Smooth muscle cell (in vitro differentiated cells): ENCODE data around the gene MRGPRG. TPM values are rescaled to one million over a fixed set of nuclear protein-coding genes. Genes with fewer than 3 reads are reported as not detected.

Experiments used
- DNase-seq: peaks from one replicate; lab custom pipeline; 2025; ENCODE audit not compliant: unreplicated experiment; lab: John Stamatoyannopoulos, UW
- H2AFZ ChIP-seq: fragments of 200-600 bp; sonication (generic); 2 replicates; pipeline ENCODE4 v1.6.0; 2016; ENCODE audit warnings: antibody characterized with exemption, low read depth, mild to moderate bottlenecking
- H3F3A ChIP-seq: fragments of 200-600 bp; sonication (generic); 2 replicates; pipeline ENCODE4 v1.6.0; 2017; ENCODE audit warnings: antibody characterized with exemption, low read depth
- H3K27ac ChIP-seq: fragments of 200-600 bp; sonication (generic); 2 replicates; pipeline ENCODE4 v1.5.1; 2016; ENCODE audit warnings: low read depth, mild to moderate bottlenecking
- H3K27me3 ChIP-seq: fragments of 200-600 bp; sonication (generic); 2 replicates; pipeline ENCODE4 v1.6.1; 2016; ENCODE audit warnings: low read depth, mild to moderate bottlenecking
- H3K36me3 ChIP-seq: fragments of 200-600 bp; sonication (generic); 2 replicates; pipeline ENCODE4 v1.5.1; 2016; ENCODE audit warnings: low read depth
- H3K4me1 ChIP-seq: fragments of 200-600 bp; sonication (generic); 2 replicates; pipeline ENCODE4 v1.5.1; 2016; ENCODE audit warnings: low read depth
- H3K4me2 ChIP-seq: fragments of 200-600 bp; sonication (generic); 2 replicates; pipeline ENCODE4 v1.6.0; 2016; ENCODE audit warnings: mild to moderate bottlenecking
- H3K4me3 ChIP-seq: fragments of 200-600 bp; sonication (generic); 2 replicates; pipeline ENCODE4 v1.5.1; 2016; ENCODE audit warnings: mild to moderate bottlenecking
- H3K79me2 ChIP-seq: fragments of 200-600 bp; sonication (generic); 2 replicates; pipeline ENCODE4 v1.6.0; 2016; ENCODE audit warnings: low read depth, mild to moderate bottlenecking
- H3K9ac ChIP-seq: fragments of 200-600 bp; sonication (generic); 2 replicates; pipeline ENCODE4 v1.6.0; 2016; ENCODE audit warnings: low read depth
- H3K9me3 ChIP-seq: fragments of 200-600 bp; sonication (generic); replicated peaks from 2 replicates; pipeline ENCODE4 v1.5.1; 2016; ENCODE audit warnings: low read depth
- H4K20me1 ChIP-seq: fragments of 200-600 bp; sonication (generic); 2 replicates; pipeline ENCODE4 v1.6.0; 2016; ENCODE audit warnings: low read depth
- WGBS: methylation state at CpG from one replicate; pipeline ENCODE4 v1.1.7; 2016; ENCODE audit warnings: low lambda C conversion rate; 5-methylcytosine and 5-hydroxymethylcytosine counted together
- polyA plus RNA-seq: library from polyadenylated mRNA; unstranded; fragments of >200 nt; fragmentation: Nextera tagmentation; extraction: Ambion mirVana; gene quantifications from 2 replicates; pipeline ENCODE4 v1.2.1, GENCODE V29; 2016
- total RNA-seq: library from RNA; depleted of rRNA; stranded (reverse); fragments of >200 nt; gene quantifications from 2 replicates; pipeline ENCODE4 v1.2.3, GENCODE V29; 2014
- TF ChIP-seq, protein P1 (sequence below): fragments of 200-600 bp; sonication (generic); IDR thresholded peaks from 2 replicates; pipeline ENCODE4 v1.5.1; 2017; ENCODE audit warnings: borderline replicate concordance, mild to moderate bottlenecking, antibody characterized with exemption; ENCODE audit not compliant: insufficient read depth, poor library complexity, severe bottlenecking

Gene MRGPRG
- total and polyA plus RNA-seq, 2 experiments from 2014 or later = not detected

DNA sequence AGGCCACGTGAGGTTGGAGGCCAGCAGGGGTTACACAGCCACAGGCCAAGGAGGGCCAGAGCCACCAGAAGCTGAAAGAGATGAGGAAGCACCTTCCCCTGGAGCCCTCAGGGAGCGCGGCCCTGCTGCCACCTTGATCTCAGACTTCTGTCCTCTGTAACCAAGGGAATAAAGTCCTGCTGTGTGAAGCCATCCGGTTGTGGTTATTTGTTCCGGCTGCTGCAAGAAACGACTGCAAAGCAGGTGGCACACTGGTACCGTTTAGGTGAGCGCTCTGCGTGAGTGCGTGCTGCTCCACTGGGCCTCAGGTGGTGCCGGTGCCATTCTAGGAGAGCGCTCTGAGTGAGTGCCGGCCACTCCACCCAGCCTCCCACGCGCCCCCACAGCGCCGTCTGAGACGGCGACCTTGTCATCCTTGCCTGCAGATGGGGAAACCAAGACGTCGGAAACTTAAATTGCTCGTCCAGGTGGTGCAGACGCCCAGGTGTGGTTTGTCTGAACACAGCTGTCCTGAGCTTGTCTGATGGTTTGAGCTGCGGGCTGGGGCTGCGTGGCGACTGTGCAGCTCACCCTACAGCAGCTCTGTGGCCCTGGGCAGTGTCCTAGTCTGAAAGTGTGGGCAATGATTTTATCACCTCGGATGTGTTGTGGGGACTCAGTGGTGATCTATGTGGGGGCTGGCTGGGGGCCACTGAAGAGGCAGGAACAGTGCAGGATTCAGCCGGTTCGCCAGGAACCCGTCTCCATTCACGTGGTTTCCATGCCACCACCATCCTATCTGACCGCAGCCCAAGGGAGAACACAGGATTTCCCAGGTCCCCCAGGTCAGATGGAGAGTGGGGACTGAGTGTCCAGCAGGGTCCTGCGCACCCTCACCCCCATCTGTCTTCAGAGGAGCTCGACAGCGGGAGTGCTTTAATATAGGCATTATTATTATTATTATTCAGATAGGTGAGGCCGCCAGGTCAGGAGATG lies 4.6 kb upstream of the MRGPRG start:
- H3K36me3 ChIP-seq = no peaks in the 10 kb centered on the region
- no peak for DNase-seq
- no peak overlapping the region for H3K4me2 ChIP-seq
- TF ChIP-seq, protein P1, sequence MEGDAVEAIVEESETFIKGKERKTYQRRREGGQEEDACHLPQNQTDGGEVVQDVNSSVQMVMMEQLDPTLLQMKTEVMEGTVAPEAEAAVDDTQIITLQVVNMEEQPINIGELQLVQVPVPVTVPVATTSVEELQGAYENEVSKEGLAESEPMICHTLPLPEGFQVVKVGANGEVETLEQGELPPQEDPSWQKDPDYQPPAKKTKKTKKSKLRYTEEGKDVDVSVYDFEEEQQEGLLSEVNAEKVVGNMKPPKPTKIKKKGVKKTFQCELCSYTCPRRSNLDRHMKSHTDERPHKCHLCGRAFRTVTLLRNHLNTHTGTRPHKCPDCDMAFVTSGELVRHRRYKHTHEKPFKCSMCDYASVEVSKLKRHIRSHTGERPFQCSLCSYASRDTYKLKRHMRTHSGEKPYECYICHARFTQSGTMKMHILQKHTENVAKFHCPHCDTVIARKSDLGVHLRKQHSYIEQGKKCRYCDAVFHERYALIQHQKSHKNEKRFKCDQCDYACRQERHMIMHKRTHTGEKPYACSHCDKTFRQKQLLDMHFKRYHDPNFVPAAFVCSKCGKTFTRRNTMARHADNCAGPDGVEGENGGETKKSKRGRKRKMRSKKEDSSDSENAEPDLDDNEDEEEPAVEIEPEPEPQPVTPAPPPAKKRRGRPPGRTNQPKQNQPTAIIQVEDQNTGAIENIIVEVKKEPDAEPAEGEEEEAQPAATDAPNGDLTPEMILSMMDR = no peak
- H3F3A ChIP-seq = no peaks in the 10 kb centered on the region
- H4K20me1 ChIP-seq = no peaks in the 10 kb centered on the region
- no peak overlapping the region for H2AFZ ChIP-seq
- H3K27me3 ChIP-seq = no peaks in the 10 kb centered on the region
- H3K9me3 ChIP-seq = no peaks in the 10 kb centered on the region
- H3K9ac ChIP-seq = no peak overlapping the region
- H3K4me3 ChIP-seq = no peak overlapping the region
- WGBS = 93% methylated on average over 36 of the region's 36 CpGs
- no peaks in the 10 kb centered on the region for H3K79me2 ChIP-seq
- H3K27ac ChIP-seq = no peak overlapping the region
- H3K4me1 ChIP-seq = no peaks in the 10 kb centered on the region

DNA sequence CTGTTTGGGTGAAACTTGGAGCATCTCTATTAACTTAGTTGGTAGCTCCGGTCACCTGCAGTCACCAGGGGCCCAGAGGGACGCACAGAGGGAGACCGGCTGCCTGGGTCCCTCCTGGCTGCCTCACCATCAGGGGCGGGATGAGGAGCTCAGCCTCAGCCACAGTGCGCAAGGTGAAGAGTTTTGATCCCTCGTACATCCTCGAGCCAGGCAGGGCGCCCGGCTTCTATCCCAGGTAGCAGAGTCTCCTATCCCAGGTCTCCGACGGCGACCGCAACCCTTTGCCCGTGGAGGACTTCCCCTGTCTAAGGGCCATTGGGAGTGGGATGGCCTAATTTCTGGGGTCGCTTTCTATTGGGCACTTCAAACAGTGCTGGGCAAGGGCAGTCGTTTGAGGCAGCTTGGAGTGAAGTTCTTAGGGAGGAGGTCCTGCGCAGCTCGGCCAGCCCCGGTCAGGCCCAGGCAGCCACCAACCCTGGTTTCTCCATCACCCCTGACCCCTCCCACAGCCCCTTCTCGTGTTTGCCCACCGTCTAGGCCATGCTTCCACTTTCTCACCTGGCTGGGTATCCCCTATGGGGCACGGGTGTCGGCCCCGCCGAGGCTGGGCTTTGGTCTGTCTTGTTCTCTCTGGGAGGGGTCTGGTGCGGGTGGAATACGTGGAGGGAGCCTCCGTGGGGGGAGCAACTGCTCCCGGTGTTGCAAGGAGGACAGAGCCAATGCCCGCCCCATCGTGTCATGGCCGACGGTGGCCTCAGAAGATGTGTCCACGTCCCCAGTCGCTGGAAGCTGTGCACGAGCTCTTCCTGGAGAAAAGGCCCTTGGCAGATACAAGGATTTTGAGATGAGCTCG lies 3.6 kb upstream of the MRGPRG start:
- no peaks in the 10 kb centered on the region for H3K36me3 ChIP-seq
- H3K79me2 ChIP-seq = no peaks in the 10 kb centered on the region
- H3K27ac ChIP-seq = no peak overlapping the region
- H3K4me2 ChIP-seq = no peak overlapping the region
- no peak overlapping the region for H2AFZ ChIP-seq
- H4K20me1 ChIP-seq = no peaks in the 10 kb centered on the region
- no peak overlapping the region for H3K9ac ChIP-seq
- no peak for DNase-seq
- TF ChIP-seq, protein P1 = no peak
- 91% methylated on average over 35 of the region's 37 CpGs for WGBS
- H3K9me3 ChIP-seq = no peaks in the 10 kb centered on the region
- H3F3A ChIP-seq = no peaks in the 10 kb centered on the region
- no peaks in the 10 kb centered on the region for H3K4me1 ChIP-seq
- no peak overlapping the region for H3K4me3 ChIP-seq
- no peaks in the 10 kb centered on the region for H3K27me3 ChIP-seq

DNA sequence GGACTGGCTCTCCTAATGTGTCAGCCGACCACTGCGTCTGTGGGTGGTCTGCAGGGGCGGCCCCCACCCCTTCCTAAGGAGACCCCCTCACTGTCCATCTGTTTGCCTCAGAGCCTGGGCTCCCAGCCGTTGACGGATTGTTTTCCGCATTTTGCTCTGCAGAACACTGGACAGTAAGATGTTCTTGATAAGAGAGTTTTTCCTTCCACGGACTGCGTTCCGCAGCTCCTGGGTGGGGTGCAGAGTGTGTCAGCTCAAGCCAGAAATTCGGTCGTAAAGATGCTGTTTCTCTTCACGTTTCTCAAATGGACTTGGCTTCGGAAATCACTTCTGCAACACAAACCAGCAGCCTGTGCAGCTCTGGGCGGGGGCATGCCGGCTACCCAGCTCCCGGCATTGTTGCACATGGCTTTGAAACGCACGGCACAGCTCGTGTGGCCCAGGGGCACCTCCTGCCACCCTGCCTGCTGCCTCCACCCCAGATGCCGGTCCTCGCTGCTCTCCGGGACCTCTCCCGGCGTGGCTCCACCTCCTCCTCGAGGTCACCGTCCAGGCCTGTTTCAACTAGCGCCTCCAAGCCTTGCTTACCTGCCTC lies 2.9 kb upstream of the MRGPRG start:
- H3K27ac ChIP-seq = no peak overlapping the region
- no peak overlapping the region for H2AFZ ChIP-seq
- H3K27me3 ChIP-seq = no peaks in the 10 kb centered on the region
- no peak overlapping the region for H3K9ac ChIP-seq
- H3K4me2 ChIP-seq = no peak overlapping the region
- no peaks in the 10 kb centered on the region for H3K36me3 ChIP-seq
- no peaks in the 10 kb centered on the region for H3K79me2 ChIP-seq
- H3K4me3 ChIP-seq = no peak overlapping the region
- TF ChIP-seq, protein P1 = no peak
- H3F3A ChIP-seq = no peaks in the 10 kb centered on the region
- H4K20me1 ChIP-seq = no peaks in the 10 kb centered on the region
- WGBS = 73% methylated on average over 27 of the region's 27 CpGs
- H3K9me3 ChIP-seq = no peaks in the 10 kb centered on the region
- no peak for DNase-seq
- no peaks in the 10 kb centered on the region for H3K4me1 ChIP-seq
